GM18520 (cell line): ENCODE results near the gene PTGES3L.
"Not testable (repeated sequence)": the region's sequence is repeated elsewhere in the genome, so short reads cannot be mapped to it uniquely, and the experiment has no call there.

ENCODE experiments used
- ATAC-seq: cut with Tn5 transposase; IDR thresholded peaks from one replicate; pipeline ENCODE4 v1.9.1; 2021; ENCODE audit not compliant: unreplicated experiment

The PTGES3L gene

DNA sequence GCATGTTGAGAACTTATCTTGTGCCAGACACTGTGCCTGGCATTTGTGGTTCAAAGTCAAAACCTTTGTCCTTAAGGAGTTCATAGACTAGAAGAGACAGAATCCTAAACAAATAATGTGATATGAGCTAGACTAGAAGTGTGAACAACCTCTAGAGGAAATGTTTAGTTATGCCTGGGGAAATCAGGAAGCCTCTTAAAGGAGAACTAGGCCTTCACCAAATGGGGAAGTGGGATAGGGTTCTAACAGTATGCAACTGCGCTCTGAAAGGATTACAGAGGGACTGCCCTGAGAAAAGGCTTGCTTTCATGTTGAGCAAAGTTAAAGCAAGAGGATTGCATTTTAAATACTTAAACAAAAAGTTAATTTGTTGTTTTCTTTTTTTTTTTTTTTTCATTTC, 5.3 kb upstream of the PTGES3L start:
- no peak for ATAC-seq

DNA sequence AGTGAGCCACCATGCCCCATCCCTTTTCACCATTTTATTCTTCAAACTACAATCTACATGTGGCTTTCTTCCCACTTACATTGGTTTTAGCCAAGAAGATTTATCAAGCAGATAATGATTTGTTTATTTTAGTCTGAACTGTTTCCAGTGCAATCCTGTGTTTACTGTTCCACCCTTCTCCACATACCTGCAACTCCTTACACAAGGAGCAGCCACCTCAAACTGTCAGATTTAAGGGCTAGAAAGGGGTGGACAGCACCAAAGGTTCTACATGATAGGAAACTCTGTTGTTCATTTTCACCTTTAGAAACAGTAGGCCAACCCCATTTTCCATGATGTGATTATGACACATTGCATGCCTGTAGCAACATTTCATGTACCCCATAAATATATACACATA, 2.4 kb upstream of the PTGES3L start:
- ATAC-seq: no peak

DNA sequence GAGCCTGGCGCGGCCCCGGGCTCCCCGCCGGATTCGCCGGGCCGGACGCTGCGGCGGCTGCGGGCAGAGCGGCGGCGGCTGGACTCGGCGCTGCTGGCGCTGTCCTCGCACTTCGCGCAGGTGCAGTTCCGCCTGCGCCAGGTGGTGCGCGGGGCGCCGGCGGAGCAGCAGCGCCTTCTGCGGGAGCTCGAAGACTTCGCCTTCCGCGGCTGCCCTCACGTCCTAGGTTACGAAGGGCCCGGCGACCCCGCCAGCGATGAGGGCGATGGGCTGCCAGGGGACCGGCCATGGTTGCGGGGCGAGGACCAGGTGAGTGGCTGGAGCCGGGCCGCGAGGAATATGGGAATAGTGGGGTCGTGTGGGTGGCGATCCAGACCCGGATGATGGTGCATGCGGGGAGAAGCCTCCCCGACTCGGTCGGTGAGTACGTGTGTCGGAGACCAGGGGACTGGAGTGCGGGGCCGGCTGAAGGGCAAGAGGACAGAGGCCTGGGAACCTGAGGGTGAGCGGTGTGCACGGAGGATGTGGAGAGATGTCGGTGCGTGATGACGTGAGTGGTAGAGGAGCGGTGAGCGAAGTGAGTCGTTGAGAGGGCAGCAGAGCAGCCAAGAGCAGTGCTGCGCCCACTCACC, 1.0 kb upstream of the PTGES3L start:
- ATAC-seq: peak; percentile 35

DNA sequence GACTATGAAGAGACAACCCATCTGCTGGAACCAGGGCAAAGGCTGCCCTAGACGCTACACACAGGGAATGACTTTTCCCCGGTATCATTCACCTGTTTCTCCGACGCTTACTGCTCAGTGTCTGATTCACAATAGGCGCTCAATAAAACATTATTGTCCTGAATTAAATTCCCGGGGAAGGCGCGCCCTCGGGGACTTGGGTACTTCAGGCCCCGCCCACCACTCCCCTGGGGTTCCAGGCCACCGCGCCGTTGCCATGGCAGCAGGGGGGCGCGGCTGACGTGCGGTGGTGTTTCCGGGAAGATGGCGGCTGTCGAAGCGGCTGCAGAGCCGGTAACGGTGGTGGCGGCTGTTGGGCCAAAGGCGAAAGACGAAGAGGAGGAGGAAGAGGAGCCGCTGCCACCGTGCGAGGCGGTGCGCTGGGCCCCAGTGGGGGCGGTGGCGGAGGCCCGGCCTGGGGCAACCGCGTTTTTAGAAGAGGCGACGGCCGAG, 440 bp upstream of the PTGES3L start, which contains the start of gene RUNDC1:
TSS of gene RUNDC1 (plus strand) at position 292 of the 492 bp plus-strand sequence. CDS start at position 304, 12 bp downstream.
- peak; percentile 57 for ATAC-seq

DNA sequence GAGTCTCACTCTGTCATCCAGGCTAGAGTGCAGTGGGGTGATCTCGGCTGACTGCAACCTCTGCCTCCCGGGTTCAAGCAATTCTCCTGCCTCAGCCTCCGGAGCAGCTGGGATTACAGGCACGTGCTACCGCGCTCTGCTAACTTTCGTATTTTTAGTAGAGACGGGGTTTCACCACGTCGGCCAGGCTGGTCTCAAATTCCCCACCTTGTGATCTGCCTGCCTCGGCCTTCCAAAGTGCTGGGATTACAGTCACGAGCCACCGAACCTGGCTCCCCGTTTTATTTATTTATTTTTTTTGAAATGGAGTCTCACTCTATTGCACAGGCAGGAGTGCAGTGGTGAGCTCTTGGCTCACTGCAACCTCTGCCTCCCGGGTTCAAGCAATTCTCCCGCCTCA, 4.2 kb downstream of the PTGES3L start:
- ATAC-seq: not testable (repeated sequence)

DNA sequence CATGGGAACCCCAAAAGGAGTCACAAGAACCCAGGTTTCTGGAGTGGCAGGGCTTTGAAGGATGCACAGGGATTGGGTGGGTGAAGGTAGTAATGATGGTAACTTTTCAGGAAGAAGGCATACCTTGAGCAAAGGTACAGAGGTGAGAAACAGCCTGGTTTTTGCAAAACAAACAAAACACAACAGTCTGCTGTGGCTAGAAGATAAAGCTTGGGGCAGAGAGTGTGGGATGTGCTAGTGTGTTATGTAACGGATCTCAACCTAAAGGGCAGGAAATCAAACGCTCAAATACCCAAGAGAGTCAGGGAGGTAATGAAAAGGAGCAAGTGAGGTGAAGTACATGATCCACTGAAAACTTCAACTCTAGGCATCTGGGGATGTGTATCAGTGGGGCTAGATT, 4.6 kb downstream of the PTGES3L start:
- no peak for ATAC-seq

DNA sequence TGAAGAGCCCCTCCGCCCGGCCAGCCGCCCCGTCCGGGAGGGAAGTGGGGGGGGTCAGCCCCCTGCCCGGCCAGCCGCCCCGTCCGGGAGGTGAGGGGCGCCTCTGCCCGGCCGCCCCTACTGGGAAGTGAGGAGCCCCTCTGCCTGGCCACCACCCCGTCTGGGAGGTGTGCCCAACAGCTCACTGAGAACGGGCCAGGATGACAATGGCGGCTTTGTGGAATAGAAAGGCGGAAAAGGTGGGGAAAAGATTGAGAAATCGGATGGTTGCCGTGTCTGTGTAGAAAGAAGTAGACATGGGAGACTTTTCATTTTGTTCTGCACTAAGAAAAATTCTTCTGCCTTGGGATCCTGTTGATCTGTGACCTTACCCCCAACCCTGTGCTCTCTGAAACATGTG, 6.6 kb downstream of the PTGES3L start:
- not testable (repeated sequence) for ATAC-seq

DNA sequence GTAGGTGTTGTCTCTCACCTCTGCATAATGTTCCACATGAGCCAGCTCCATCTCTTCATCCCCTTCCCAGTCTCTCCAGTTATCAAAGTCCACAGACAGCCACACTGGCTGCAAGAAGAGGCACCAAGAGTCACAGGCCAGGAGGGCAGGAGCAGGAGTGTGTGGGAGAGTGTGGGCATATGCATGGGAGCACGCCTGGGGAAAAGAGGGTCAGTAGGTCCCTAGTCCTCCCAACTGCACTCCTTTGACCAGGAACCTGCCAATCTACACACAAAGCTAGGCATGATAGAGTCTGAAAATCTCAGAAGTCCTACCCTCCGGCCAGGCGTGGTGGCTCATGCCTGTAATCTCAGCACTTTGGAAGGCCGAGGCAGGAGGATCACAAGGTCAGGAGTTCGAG, 8.3 kb downstream of the PTGES3L start:
- no peak for ATAC-seq

DNA sequence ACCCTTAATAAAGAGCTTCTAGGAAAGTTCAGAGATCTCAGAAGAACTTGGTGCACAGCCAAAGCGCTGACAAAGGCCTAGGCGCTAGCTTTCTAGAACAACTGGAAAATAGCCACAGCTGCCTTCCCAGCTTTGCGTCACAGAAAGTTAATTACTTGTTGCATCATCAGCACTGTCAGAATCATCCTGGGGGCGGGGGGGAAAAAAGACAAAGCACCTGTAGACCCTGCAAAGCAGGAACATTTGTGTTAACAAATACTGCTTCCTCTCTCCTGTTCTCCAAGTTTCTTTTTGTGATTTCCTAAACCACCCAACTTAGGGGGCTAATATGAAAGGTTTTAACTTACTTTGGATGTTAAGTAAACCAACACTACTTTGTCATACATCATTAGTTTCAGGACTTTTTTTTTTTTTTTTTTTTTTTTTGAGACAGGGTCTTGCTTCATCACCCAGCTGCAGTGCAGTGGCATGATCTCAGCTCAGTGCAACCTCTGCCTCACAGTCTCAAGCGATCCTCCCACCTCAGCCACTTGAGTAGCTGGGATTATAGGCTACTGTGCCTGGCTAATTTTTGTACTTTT, 10.8 kb downstream of the PTGES3L start:
- no peak for ATAC-seq

DNA sequence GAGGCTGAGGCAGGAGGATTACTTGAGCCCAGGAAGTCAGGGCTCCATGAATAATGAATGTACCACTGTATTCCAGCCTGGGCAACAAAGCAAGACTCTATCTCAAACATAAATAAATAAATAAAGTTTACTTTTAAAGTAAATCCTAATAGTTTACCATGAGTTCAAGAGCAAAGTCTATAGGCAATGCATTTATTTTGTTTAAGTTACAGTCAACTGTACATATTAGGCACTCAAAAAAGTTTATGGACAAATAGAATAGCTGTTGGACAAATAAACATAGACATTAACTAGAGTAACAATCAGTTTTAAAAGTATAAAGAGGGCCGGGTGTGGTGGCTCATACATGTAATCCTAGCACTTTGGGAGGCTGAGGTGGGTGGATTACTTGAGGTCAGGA, 12.0 kb downstream of the PTGES3L start:
- no peak for ATAC-seq

DNA sequence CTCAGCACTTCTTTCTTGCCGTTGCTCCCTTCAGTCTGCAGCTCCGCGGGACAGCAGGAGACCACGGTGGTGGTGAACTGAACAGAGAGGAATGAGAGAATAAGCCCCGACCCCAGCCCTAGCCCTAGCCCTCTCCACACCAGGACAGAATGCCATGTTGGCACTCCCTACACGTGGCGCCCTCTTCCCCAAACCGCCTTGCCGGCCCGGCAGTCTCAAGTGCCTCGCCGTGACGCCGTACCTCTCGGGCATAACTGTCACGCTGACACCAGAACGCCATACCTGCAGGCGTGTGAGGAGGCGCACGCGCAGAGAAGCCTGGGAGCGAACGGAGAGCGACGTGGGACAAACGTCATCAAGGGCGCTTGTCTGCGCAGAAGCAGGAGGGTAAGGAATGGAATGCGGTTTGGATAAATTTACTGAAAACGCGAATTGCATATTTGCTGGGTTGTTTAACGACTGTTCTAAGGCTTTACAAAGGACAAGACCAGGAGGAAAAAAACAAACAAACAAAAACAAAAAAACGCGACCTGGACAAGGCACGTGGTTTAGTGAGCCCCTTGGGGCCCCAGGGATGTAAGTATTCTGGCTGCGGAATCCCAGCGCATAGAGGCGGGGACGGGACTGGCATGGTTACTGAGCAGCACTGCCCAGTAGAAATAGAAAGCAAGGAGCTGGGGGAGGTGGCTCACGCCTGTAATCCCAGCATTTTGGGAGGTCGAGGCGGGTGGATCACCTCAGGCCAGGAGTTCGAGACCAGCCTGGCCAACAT, 15.5 kb downstream of the PTGES3L start, which contains the start of gene AARSD1:
TSS of gene AARSD1 (minus strand) at position 294 of the 772 bp plus-strand sequence. CDS start at position 280, 14 bp downstream.
- peak; percentile 80 for ATAC-seq

DNA sequence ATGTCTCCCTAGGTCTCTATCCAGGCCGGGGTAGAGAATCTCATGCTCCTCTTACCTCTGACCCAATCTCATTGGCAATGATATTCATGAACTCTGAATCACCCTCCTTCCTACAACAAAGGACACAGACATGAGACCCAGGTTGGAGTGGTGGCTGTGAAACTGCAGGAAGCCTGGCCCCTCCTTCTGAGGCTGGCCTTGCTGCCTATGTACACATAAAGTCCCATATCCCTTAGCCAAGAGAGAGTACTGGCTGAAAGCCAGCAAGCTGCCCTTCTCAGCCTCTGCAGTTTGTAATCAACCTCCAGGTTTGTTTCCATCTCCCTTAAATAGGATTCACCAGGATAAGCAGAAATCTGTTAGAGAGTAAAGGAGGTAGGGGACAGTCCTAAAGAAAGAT, 26.2 kb downstream of the PTGES3L start:
- no peak for ATAC-seq

DNA sequence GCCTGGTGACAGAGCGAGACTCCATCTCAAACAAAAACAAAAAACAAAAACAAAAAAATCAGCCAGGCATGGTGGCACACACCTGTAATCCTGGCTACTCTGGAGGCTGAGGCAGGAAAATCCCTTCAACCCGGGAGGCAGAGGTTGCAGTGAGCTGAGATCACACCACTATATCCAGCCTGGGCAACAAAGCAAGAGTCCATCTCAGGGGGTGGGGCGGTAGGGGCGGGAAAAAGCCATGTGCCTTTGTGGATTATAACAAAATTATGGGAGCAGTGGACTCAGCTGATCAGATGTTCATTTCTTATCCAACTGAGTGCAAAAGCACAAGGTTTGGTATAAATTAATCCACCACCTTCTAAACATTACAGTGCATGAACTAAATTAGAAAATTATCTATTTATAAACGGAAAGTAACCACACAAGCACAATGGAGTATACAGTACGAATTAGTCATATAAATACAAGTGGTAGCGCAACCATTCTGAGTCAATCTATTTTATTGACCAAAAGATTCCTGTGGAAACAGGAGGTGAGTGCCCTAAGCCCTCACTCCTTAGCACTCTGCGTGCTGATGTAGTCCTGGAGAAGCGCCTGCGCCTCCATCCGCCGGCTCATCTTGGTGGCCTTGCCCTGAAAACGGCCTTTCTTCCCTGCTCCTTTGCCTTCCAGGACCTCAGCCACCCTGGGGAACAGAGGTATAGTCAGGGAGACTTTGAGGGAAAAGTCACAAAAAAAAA, 29.7 kb downstream of the PTGES3L start:
- no peak for ATAC-seq

DNA sequence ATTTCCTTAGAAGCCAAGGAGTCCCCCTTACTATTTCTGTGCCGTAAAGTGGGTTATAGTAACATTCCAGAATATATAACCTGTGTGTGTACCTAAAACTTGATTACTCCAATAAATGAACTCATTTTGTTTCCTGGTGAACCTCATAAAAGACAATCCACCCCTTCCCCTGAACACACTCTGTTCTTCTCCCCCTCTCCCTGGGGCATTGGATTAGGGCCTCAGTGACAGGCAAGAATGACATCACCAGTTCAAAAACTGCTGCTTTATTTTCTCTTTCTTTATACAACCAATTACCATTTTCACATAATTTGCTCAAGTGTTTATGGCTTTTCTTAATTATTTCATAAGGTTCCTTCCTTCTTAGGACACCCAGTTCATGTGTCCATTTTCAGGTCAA, 33.1 kb downstream of the PTGES3L start:
- no peak for ATAC-seq

DNA sequence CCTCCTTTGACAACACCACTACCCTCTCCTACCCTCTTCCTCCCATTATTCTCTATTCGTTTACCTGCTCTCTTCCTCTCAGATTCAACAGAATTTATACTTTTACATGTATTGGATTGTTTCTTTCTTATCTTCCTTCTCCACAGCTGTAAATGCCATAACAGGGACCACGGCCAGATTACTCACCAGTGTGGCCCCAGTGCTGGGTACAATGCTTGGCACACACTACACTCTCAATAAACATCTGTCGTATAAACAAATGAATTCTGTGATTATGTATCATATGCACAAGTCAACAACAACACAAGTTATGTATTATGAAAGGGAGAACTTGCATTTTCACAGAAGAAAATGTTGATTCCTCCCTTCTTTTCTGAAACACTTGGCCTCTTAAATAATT, 35.7 kb downstream of the PTGES3L start:
- ATAC-seq: no peak

DNA sequence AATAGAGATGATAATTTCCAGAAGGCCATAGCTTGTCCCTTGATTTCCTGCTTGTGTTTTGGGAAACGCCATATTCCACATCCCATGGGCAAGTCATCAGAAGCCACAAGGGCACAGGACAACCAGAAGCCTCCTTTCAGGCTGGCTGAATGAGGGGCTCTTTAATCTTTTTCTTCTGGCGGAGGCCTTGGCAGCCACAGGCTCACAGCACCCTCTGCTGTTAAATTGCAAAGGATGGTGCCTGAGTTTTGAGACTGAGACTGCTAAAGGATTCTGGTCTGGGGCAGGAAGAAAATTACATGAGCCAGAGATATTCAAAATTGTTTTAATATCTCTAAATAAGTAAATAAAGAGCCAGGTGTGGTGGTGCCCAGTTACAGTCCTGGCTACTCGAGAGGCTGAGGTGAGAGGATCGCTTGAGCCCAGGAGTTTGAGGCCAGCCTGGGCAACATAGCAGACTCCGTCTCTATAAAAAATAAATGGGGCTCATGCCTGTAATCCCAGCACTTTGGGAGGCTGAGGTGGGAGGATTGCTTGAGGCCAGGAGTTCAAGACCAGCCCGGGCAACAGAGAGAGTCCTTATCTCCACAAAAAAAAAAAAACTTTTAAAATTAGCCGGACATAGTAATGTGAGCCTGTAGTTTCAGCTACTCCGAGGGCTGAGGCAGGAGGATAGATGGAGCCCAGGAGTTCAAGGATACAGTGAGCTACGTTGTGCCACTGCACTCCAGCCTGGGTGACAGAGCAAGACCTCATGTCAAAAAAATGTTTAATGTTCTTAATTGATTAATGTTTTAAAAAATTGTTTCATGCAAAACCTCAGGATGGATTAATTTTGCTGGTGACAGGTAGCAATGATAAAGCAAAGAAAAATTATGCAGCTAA, 41.9 kb downstream of the PTGES3L start:
- no peak for ATAC-seq

DNA sequence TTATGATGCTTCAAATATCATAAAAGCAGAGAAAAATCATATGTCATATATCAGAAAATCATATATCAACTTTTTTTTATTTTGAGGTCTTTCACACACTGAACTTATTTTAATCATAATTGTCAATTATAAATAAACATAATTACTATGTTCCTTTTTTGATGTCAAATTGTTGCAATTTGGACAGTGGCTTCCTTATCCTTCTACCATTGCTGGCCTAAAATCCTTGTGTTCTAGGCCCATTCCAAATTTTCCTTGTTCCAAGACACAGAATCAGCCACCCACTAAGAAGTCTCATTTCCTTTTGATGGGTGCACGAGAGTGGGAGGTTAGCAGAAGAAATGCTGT, 50.4 kb downstream of the PTGES3L start:
- no peak for ATAC-seq

DNA sequence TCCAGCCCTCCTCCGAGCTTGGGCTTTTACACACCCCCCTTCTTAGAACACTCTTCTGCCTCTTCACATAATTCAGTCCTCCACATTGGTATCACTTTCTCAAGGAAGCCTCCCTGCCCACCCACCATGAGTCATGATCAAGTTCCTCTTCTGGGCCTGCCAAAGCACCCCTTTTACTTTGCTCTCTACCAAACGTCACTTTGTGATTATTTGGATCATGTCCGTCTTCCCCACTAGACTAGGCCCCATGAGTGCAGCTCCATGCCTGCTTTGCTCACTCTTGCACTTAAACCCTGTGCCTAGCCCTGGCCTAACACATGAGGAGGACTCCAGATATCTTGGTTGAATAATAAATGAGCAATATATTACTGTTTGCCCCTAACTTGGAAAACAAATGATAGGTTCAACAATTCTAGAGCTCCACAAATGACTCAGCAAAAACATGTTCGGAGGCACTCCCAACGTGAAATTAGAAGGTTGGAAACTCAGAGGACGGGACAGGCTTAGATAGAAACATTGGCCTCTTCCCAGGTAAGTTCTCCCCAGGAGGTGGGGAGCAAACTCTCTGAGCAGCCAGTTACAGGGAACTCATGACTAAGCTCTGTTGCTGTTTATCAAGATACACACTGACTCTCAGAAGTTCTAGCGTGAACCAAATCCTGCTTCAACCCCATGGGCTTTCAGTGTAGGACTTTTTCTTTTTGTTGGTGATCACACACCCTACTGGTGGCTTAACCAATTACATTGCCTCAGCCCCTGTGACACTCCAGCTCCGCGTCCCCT, 51.0 kb downstream of the PTGES3L start:
- no peak for ATAC-seq

DNA sequence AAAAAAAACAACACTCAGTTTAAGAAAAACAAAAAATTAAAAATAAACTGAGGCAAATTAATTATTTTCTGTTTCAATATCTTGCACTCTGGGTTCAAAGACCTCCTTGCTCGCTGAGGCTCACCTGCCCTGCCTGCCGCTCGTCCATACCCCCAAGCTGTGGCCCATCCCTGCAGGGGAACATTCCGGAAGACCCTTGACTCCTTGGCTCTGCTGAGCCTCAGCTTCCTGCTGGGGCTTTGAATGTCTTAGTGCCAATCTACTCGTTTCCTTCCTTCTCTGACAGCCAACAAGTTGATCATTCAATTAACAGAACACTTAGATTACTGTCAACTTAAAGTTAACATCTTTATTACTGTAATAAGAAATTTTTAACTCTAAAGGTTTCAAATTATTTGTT, 55.0 kb downstream of the PTGES3L start:
- no peak for ATAC-seq

DNA sequence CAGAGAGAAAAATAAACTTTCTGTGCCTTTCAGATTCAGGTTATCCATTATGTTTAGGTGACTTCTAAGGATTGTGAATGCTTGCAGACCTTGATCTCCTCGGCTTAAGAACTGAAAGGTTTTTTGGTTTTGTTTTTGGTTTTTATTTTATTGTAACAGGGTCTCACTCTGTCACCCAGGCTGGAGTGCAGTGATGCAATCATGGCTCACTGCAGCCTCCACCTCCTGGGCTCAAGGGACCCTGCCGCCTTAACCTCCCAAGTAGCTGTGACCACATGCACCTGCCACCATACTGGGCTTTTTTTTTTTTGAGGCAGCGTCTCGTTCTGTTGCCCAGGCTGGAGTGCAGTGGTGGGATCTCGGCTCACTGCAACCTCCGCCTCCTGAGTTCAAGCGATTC, 56.4 kb downstream of the PTGES3L start:
- ATAC-seq: not testable (repeated sequence)
